GM12878 (cell line): ENCODE measurements around the gene GIT1. TPM values are rescaled to one million over a fixed set of nuclear protein-coding genes. Genes with fewer than 3 reads are reported as not detected.

Experiments
- CHD2 ChIP-seq: IDR thresholded peaks from 2 replicates; pipeline ENCODE4 v1.6.1; 2011; ENCODE audit warnings: low read depth, low read length, improper control_type of control experiment, borderline replicate concordance
- CTCF ChIP-seq, 3 experiments: IDR thresholded peaks in 2 of 3; conservative IDR thresholded peaks in 1 of 3; 2 replicates each; pipeline ENCODE4 v1.5.1; 2011; ENCODE audit warnings: low read depth in 3 of 3, low read length in 3 of 3, mild to moderate bottlenecking in 3 of 3, control low read depth in 2 of 3, moderate library complexity in 2 of 3, inconsistent platforms in 1 of 3, mixed read lengths in 1 of 3; ENCODE audit not compliant: control insufficient read depth in 2 of 3, insufficient read depth in 1 of 3; ENCODE audit errors: extremely low read depth in 1 of 3
- EGR1 ChIP-seq, 2 experiments: IDR thresholded peaks; 1 replicate in 1 of 2; 2 replicates in 1 of 2; pipeline ENCODE4 v1.6.1; 2011 to 2012; ENCODE audit warnings: low read depth in 2 of 2, low read length in 2 of 2, borderline replicate concordance in 1 of 2, mild to moderate bottlenecking in 1 of 2, moderate library complexity in 1 of 2
- IKZF2 ChIP-seq, 2 experiments: fragments of 450-650 bp; IDR thresholded peaks; 2 replicates each; pipeline ENCODE4 v1.6.1; 2017; ENCODE audit warnings: mild to moderate bottlenecking in 2 of 2, moderate library complexity in 2 of 2
- LARP7 ChIP-seq: fragments of 450-650 bp; IDR thresholded peaks from 2 replicates; pipeline ENCODE4 v1.6.1; 2017; ENCODE audit warnings: mild to moderate bottlenecking
- MAX ChIP-seq: IDR thresholded peaks from 2 replicates; pipeline ENCODE4 v1.6.1; 2012; ENCODE audit warnings: low read depth, low read length, improper control_type of control experiment
- MLLT1 ChIP-seq: fragments of 450-650 bp; IDR thresholded peaks from 2 replicates; pipeline ENCODE4 v1.6.1; 2016; ENCODE audit warnings: mild to moderate bottlenecking
- PBX3 ChIP-seq: IDR thresholded peaks from 2 replicates; pipeline ENCODE4 v1.6.1; 2011; ENCODE audit warnings: mild to moderate bottlenecking, low read depth, low read length, moderate library complexity; ENCODE audit not compliant: insufficient replicate concordance
- SREBF2 ChIP-seq: IDR thresholded peaks from 2 replicates; pipeline ENCODE4 v1.6.1; 2012; ENCODE audit warnings: mild to moderate bottlenecking, low read length
- ZBED1 ChIP-seq: IDR thresholded peaks from 2 replicates; pipeline ENCODE4 v1.6.1; 2016; ENCODE audit warnings: borderline replicate concordance
- ZNF687 ChIP-seq: fragments of 450-650 bp; IDR thresholded peaks from 2 replicates; pipeline ENCODE4 v1.6.1; 2017; ENCODE audit warnings: mild to moderate bottlenecking, moderate library complexity
- ZSCAN29 ChIP-seq: fragments of 450-650 bp; IDR thresholded peaks from 2 replicates; pipeline ENCODE4 v1.6.1; 2017; ENCODE audit warnings: mild to moderate bottlenecking, moderate library complexity
- polyA plus RNA-seq, 11 experiments: library from polyadenylated mRNA; depleted of rRNA in 4 of 11; unstranded in 6 of 11; stranded (reverse) in 5 of 11; fragments of >200 nt; fragmentation: Nextera tagmentation in 4 of 11; fragmentation: Illumina TruSeq in 1 of 11; extraction: Ambion mirVana in 4 of 11; extraction: Trizol in 1 of 11; gene quantifications; 1 replicate in 1 of 11; 2 replicates in 10 of 11; pipeline versions ENCODE4 v1.2.1 to v1.2.3, GENCODE V29; 2011 to 2016; ENCODE audit warnings: inconsistent platforms in 2 of 11, missing spikeins in 2 of 11, low read depth in 1 of 11
- total RNA-seq, 4 experiments: library from RNA; depleted of rRNA in 3 of 4; stranded (reverse); fragments of >200 nt in 3 of 4; fragmentation: Illumina TruSeq in 1 of 4; extraction: Trizol in 1 of 4; gene quantifications; 2 replicates each; pipeline versions ENCODE4 v1.2.1 to v1.2.3, GENCODE V29; 2013 to 2021
- TF ChIP-seq, protein P1 (sequence below): fragments of 450-650 bp; conservative IDR thresholded peaks from 2 replicates; pipeline ENCODE4 v1.6.1; 2017; ENCODE audit warnings: mild to moderate bottlenecking, moderate library complexity

Gene GIT1
- total and polyA plus RNA-seq, 10 of the 15 experiments (the other 5 are each of a cell fraction or from before 2014, with no cell fraction given): 0.24 to 45.3 (median 20.9) TPM

- TF ChIP-seq EGR1 (IDR thresholded peaks at IDR 0.05; ENCODE audit: borderline replicate concordance in 1 of 2, low read depth in 2 of 2, low read length in 2 of 2): 0 out of 3 replicates have a peak, but pooled peaks of 1 of the 2 experiments have one; percentile 35
- TF ChIP-seq, protein P1, sequence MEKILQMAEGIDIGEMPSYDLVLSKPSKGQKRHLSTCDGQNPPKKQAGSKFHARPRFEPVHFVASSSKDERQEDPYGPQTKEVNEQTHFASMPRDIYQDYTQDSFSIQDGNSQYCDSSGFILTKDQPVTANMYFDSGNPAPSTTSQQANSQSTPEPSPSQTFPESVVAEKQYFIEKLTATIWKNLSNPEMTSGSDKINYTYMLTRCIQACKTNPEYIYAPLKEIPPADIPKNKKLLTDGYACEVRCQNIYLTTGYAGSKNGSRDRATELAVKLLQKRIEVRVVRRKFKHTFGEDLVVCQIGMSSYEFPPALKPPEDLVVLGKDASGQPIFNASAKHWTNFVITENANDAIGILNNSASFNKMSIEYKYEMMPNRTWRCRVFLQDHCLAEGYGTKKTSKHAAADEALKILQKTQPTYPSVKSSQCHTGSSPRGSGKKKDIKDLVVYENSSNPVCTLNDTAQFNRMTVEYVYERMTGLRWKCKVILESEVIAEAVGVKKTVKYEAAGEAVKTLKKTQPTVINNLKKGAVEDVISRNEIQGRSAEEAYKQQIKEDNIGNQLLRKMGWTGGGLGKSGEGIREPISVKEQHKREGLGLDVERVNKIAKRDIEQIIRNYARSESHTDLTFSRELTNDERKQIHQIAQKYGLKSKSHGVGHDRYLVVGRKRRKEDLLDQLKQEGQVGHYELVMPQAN: peak; percentile 22; the same call in 1 of the 2 replicates
- 0 out of 4 replicates have a peak, but pooled peaks of 1 of the 2 experiments have one; percentile 10 for TF ChIP-seq IKZF2 (IDR thresholded peaks at IDR 0.05)
- peak; percentile 35 to 57 (median 56) for TF ChIP-seq CTCF (IDR thresholded peaks at IDR 0.05 in 2 of 3, conservative IDR thresholded peaks at IDR 0.05 in 1 of 3; ENCODE audit: control insufficient read depth in 2 of 3, extremely low read depth in 1 of 3, insufficient read depth in 1 of 3, low read depth in 3 of 3, low read length in 3 of 3)
- peak; percentile 22; the same call in 1 of the 2 replicates for TF ChIP-seq LARP7
- no peak for TF ChIP-seq MAX
- no peak for TF ChIP-seq ZBED1
- no peak for TF ChIP-seq PBX3
- no peak for TF ChIP-seq ZNF687
- TF ChIP-seq CHD2: no peak
- TF ChIP-seq MLLT1: 0 out of 2 replicates have a peak, but pooled peaks have one; percentile 28
- TF ChIP-seq ZSCAN29: no peak
- TF ChIP-seq SREBF2: no peak
These were observed 21.7 kb downstream of the GIT1 start (continued) for GRCh38 chr17:29567554-29568330.
